Endodermal cell (in vitro differentiated cells): ENCODE data around the gene MLLT3. TPM values are rescaled to one million over a fixed set of nuclear protein-coding genes. Genes with fewer than 3 reads are reported as not detected.

Experiments used
- DNase-seq: peaks from one replicate; pipeline ENCODE4 v3.0.0-alpha.2; 2017
- H3K27ac ChIP-seq: 2 replicates; pipeline ENCODE4 v1.5.1; 2013; ENCODE audit warnings: mild to moderate bottlenecking, low read depth, low read length, moderate library complexity
- H3K27me3 ChIP-seq: 2 replicates; pipeline ENCODE4 v1.6.1; 2013; ENCODE audit warnings: mild to moderate bottlenecking, low read length, moderate library complexity; ENCODE audit not compliant: insufficient read depth, control insufficient read depth, poor library complexity, severe bottlenecking
- H3K36me3 ChIP-seq: 2 replicates; pipeline ENCODE4 v1.7.0; 2013; ENCODE audit warnings: mild to moderate bottlenecking, low read length, moderate library complexity; ENCODE audit not compliant: control insufficient read depth, insufficient read depth
- H3K4me1 ChIP-seq: one replicate; pipeline ENCODE4 v1.7.0; 2013; ENCODE audit warnings: low read length; ENCODE audit not compliant: control insufficient read depth, insufficient read depth
- H3K4me3 ChIP-seq: 2 replicates; pipeline ENCODE4 v1.5.1; 2013; ENCODE audit warnings: mild to moderate bottlenecking, low read length, moderate library complexity
- H3K9ac ChIP-seq: 2 replicates; pipeline ENCODE4 v1.6.1; 2013; ENCODE audit warnings: mild to moderate bottlenecking, low read length, moderate library complexity; ENCODE audit not compliant: poor library complexity, severe bottlenecking; ENCODE audit errors: extremely low read depth
- H3K9me3 ChIP-seq: 2 replicates; pipeline ENCODE4 v1.6.1; 2013; ENCODE audit warnings: mild to moderate bottlenecking, low read length, moderate library complexity; ENCODE audit not compliant: control insufficient read depth
- H3K27ac Mint-ChIP-seq: 2 replicates; pipeline ENCODE4 v1.8.0; 2020; ENCODE audit warnings: mixed read lengths
- H3K27me3 Mint-ChIP-seq: 2 replicates; pipeline ENCODE4 v1.8.0; 2021; ENCODE audit warnings: mild to moderate bottlenecking, mixed read lengths; ENCODE audit not compliant: insufficient read depth
- H3K36me3 Mint-ChIP-seq: 2 replicates; pipeline ENCODE4 v1.8.0; 2020; ENCODE audit warnings: low read depth, mixed read lengths
- H3K4me1 Mint-ChIP-seq: 2 replicates; pipeline ENCODE4 v1.8.0; 2020; ENCODE audit warnings: mixed read lengths
- H3K4me3 Mint-ChIP-seq: 2 replicates; pipeline ENCODE4 v1.8.0; 2020; ENCODE audit warnings: mild to moderate bottlenecking, moderate library complexity, mixed read lengths
- H3K9me3 Mint-ChIP-seq: 2 replicates; pipeline ENCODE4 v1.8.0; 2020; ENCODE audit warnings: mild to moderate bottlenecking, mixed read lengths
- CTCF ChIP-seq: fragments of 200-600 bp; sonication (generic); conservative IDR thresholded peaks from 2 replicates; pipeline ENCODE4 v1.5.0; 2021; ENCODE audit warnings: antibody characterized with exemption, mild to moderate bottlenecking
- WGBS, 2 experiments: methylation state at CpG; one replicate each; pipeline versions ENCODE4 v1.1.5 to v1.1.7; 2013; ENCODE audit warnings: missing lambda C conversion rate in 2 of 2, mixed read lengths in 1 of 2; ENCODE audit not compliant: insufficient coverage in 1 of 2, insufficient read length in 1 of 2; 5-methylcytosine and 5-hydroxymethylcytosine counted together
- total RNA-seq, 2 donors: library from RNA; stranded (reverse); fragmentation: NEBNext Ultra II Directional in 1 of 2; extraction: Animal tissue kit (Norgen Biotek cat#: 25700) in 1 of 2; gene quantifications; 2 replicates in 1 of 2; 3 replicates in 1 of 2; pipeline ENCODE4 v1.2.1, GENCODE V29; 2021

Gene MLLT3
- total RNA-seq, 2 donors from 2014 or later: 5.5 to 12.2 TPM

- Histone ChIP-seq H3K4me3 (peak overlapping the region; percentile 89), H3K4me1 (peaks cover 7% of the 10 kb centered on the region), H3K27me3 (peaks cover 17% of the 10 kb centered on the region), H3K27ac (no peak overlapping the region), H3K9me3 (no peaks in the 10 kb centered on the region), H3K36me3 (no peaks in the 10 kb centered on the region), H3K9ac (peak overlapping the region; percentile 45)
- no peak for TF ChIP-seq CTCF
- peak; percentile 69 for DNase-seq
- peaks cover 56% of the 10 kb centered on the region for H3K27me3 Mint-ChIP-seq
- WGBS, 2 experiments: 0 to 1% methylated on average over 24 to 40 of the region's 40 CpGs
- peaks cover 28% of the 10 kb centered on the region for H3K4me1 Mint-ChIP-seq
- peak overlapping the region; percentile 75 for H3K4me3 Mint-ChIP-seq
- no peak overlapping the region for H3K27ac Mint-ChIP-seq
- H3K9me3 Mint-ChIP-seq: no peaks in the 10 kb centered on the region
- no peaks in the 10 kb centered on the region for H3K36me3 Mint-ChIP-seq
Observed at GRCh38 chr9:20623021-20623747, 885 bp upstream of the MLLT3 start.

- H3K27me3 Mint-ChIP-seq: peaks cover 66% of the 10 kb centered on the region
- H3K9ac ChIP-seq: peak overlapping the region; percentile 23
Observed at GRCh38 chr9:20621471-20622329, 599 bp downstream of the MLLT3 start.

More at GRCh38 chr9:20621471-20622329, 599 bp downstream of the MLLT3 start:
- no peaks in the 10 kb centered on the region for H3K36me3 Mint-ChIP-seq
- Histone ChIP-seq H3K36me3 (no peaks in the 10 kb centered on the region), H3K27ac (peak overlapping the region; percentile 93), H3K9me3 (no peaks in the 10 kb centered on the region), H3K4me3 (peak overlapping the region; percentile 89), H3K4me1 (peaks cover 7% of the 10 kb centered on the region), H3K27me3 (peaks cover 17% of the 10 kb centered on the region)
- no peak for TF ChIP-seq CTCF
- 0% methylated on average over 8 to 78 of the region's 82 CpGs for WGBS, 2 experiments
- no peaks in the 10 kb centered on the region for H3K9me3 Mint-ChIP-seq
- DNase-seq: peak; percentile 83
- H3K4me3 Mint-ChIP-seq: peak overlapping the region; percentile 75
- H3K4me1 Mint-ChIP-seq: peaks cover 28% of the 10 kb centered on the region
- no peak overlapping the region for H3K27ac Mint-ChIP-seq
